ENCODE data around the gene TDRD12.

TDRD12 gene

GRCh38 chr19:32869369-32869965, 149.9 kb downstream of the TDRD12 start, which contains the start of gene SLC7A9:
Gene SLC7A9, minus strand, starts transcription at chr19:32869767. Its CDS starts 1,233 bp downstream, at chr19:32868534.
- TF ChIP-seq, protein P1, sequence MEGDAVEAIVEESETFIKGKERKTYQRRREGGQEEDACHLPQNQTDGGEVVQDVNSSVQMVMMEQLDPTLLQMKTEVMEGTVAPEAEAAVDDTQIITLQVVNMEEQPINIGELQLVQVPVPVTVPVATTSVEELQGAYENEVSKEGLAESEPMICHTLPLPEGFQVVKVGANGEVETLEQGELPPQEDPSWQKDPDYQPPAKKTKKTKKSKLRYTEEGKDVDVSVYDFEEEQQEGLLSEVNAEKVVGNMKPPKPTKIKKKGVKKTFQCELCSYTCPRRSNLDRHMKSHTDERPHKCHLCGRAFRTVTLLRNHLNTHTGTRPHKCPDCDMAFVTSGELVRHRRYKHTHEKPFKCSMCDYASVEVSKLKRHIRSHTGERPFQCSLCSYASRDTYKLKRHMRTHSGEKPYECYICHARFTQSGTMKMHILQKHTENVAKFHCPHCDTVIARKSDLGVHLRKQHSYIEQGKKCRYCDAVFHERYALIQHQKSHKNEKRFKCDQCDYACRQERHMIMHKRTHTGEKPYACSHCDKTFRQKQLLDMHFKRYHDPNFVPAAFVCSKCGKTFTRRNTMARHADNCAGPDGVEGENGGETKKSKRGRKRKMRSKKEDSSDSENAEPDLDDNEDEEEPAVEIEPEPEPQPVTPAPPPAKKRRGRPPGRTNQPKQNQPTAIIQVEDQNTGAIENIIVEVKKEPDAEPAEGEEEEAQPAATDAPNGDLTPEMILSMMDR (IDR thresholded peaks at IDR 0.05), result no peak

GRCh38 chr19:32869966-32870573, 150.5 kb downstream of the TDRD12 start:
- TF ChIP-seq, protein P1 (IDR thresholded peaks at IDR 0.05), result no peak

DNA sequence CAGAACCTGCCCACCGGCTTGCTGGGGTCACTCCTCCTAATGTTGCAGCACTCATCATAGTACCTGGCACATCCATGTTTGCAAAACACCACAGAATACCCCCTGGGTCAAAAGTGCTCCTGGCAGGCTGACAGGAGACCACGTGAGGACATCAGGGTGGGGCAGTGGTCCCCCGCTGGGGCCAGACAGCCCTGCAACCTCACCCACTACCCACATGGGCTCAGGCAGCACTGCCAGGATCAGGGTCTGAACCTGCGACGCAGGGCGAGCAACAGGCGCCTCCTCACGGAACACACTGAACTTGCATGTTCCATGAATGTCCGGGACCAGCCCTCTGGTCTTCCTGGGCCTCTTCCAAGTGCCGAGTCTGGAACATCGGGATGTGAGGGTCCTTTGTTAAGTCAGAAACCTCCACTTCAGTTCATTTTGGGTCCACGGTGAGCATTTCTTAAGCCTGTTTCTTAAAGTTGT, 151.4 kb downstream of the TDRD12 start:
- TF ChIP-seq, protein P1 (IDR thresholded peaks at IDR 0.05), result no peak

GRCh38 chr19:32872391-32872790, 152.8 kb downstream of the TDRD12 start:
- TF ChIP-seq, protein P1 (IDR thresholded peaks at IDR 0.05), result no peak

DNA sequence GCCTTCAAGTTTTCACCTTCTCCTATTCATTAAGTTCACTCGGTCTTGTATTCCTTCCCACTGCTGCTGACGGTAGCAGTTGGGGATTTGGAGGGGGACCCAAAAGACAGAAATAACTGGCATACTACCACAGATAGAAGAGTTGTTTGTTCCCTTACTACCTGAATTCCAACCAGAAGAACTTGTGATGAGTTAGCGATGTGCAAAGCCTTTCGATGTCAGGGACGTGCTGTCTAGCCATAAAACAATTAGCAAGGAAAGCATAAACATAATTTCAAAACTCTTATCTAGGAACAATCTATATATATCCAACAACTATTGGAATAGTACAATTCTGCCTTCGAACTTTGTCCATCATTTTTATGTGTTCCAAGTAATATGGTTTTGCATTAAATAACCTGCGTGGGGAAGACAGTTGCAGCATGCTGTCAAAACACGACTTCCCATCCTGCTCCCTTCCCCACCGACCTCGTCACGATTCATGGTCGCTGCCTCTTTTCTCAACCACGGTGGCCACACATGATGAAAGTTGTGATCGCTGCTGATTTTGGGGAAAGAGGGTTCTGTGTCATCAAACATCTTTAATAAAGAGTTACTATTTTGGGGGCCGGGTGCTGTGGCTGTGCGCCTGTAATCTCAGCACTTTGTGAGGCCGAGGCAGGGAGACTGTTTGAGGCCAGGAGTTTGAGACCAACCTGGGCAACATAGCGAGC, 153.8 kb downstream of the TDRD12 start:
- TF ChIP-seq, protein P1 (IDR thresholded peaks at IDR 0.05), result no peak

- TF ChIP-seq, protein P1 (IDR thresholded peaks at IDR 0.05), result no peak
Measured at GRCh38 chr19:32874605-32875004, 155.0 kb downstream of the TDRD12 start.

GRCh38 chr19:32875428-32875827, 155.9 kb downstream of the TDRD12 start:
- TF ChIP-seq, protein P1 (IDR thresholded peaks at IDR 0.05), result no peak
